ENCODE measurements around the gene PSD4. TPM values are rescaled to one million over a fixed set of nuclear protein-coding genes. Genes with fewer than 3 reads are reported as not detected.

PSD4 gene
- polyA plus RNA-seq, 1 of the 3 experiments (the other 2 are of a cell fraction), result 0.35 TPM

DNA sequence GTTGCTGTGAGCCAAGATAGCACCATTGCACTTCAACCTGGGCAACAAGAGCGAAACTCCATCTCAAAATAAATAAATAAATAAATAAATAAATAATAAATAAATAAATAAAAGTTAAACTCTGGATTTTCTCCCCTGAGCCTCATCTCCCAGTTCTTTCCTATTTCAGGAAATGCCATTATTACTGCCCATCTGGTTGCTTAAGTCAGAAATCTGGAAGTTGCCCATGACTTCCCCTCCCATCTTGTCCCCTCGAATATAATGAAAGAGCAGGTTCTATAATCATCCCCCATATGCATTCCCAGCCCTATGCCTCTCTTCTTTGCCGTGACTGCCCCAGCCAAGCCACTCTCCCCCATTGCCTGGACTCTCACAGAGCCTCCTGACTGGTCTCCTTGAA is 4.2 kb upstream of the PSD4 start:
- Histone ChIP-seq H3K36me3 (replicated peaks in 1 of 2; ENCODE audit: control insufficient read depth in 1 of 2, insufficient read depth in 2 of 2, low read length in 1 of 2) (no peaks in the 10 kb centered on the region), H3F3A (replicated peaks; ENCODE audit: insufficient read depth) (no peaks in the 10 kb centered on the region), H3K4me3 (ENCODE audit: low read depth in 2 of 2, low read length in 1 of 2) (no peak overlapping the region), H3K4me1 (ENCODE audit: control insufficient read depth in 1 of 2, insufficient read depth in 2 of 2, low read depth in 1 of 2, low read length in 1 of 2) (no peaks in the 10 kb centered on the region), H3K9me2 (no peaks in the 10 kb centered on the region), H4K20me1 (ENCODE audit: insufficient read depth) (no peaks in the 10 kb centered on the region), H3K27me3 (ENCODE audit: insufficient read depth) (peaks cover 1% of the 10 kb centered on the region; the same call in 1 of the 2 replicates), H3K9me3 (no peaks in the 10 kb centered on the region), H3K9ac (no peak overlapping the region), H2AFZ (ENCODE audit: low read depth) (no peak overlapping the region), H3K79me2 (ENCODE audit: insufficient read depth) (no peaks in the 10 kb centered on the region), H3K4me2 (no peak overlapping the region), H3K27ac (ENCODE audit: low read depth in 2 of 2, low read length in 1 of 2) (no peak overlapping the region)
- ChIA-PET POLR2A (no interaction called here), CTCF (no interaction called here)
- no peak for TF ChIP-seq CHD2 (IDR thresholded peaks at IDR 0.05; ENCODE audit: low read length, partially characterized antibody)
- no peak for DNase-seq
- WGBS (ENCODE audit: low lambda C conversion rate), result 35% methylated on average over 3 of the region's 3 CpGs

DNA sequence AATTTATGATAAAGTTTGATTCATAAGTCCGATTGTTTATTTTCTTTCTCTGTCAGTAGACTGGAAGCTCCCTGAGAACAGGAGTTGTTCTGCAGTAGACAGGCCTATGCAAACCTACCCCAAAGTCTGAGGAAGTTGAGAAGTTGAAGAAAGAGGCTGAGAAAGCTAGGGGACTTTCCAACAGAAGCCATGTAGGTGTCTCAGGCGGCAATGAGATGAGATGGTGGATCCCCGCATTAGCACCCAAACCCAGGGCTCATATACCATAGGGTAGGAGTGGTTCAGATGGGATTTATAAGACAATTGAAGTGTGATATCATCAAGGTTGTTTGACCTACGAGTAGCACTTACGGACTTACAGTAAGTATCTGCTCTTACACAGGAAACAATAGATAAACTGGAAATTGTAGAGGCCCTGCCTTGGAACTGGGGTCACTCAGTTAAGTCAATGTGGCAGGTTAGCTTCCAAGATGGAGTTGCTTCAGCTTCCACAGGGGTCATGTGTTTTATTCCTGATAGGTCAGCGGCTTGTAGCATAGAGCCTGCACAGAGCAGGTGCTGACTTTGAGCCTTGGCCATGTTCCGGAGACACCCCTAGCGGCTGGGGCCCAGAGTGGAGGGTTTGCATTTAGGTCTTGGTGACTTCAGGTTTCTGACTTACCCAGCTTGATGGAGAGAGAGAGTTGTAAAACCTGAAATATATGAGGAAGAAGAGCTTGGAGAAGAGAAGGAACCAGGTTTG is 2.3 kb upstream of the PSD4 start:
- 53% methylated on average over 8 of the region's 8 CpGs for WGBS (ENCODE audit: low lambda C conversion rate)
- Histone ChIP-seq H3K9ac (no peak overlapping the region), H3K36me3 (replicated peaks in 1 of 2; ENCODE audit: control insufficient read depth in 1 of 2, insufficient read depth in 2 of 2, low read length in 1 of 2) (no peaks in the 10 kb centered on the region), H3K4me2 (no peak overlapping the region), H3K4me3 (ENCODE audit: low read depth in 2 of 2, low read length in 1 of 2) (no peak overlapping the region), H3K27ac (ENCODE audit: low read depth in 2 of 2, low read length in 1 of 2) (no peak overlapping the region), H3K9me2 (no peaks in the 10 kb centered on the region), H3K4me1 (ENCODE audit: control insufficient read depth in 1 of 2, insufficient read depth in 2 of 2, low read depth in 1 of 2, low read length in 1 of 2) (no peaks in the 10 kb centered on the region), H3F3A (replicated peaks; ENCODE audit: insufficient read depth) (no peaks in the 10 kb centered on the region), H3K79me2 (ENCODE audit: insufficient read depth) (no peaks in the 10 kb centered on the region), H4K20me1 (ENCODE audit: insufficient read depth) (no peaks in the 10 kb centered on the region), H2AFZ (ENCODE audit: low read depth) (no peak overlapping the region), H3K27me3 (ENCODE audit: insufficient read depth) (peaks cover 4% of the 10 kb centered on the region; the same call in 1 of the 2 replicates), H3K9me3 (no peaks in the 10 kb centered on the region)
- ChIA-PET CTCF (interaction anchor here (1.1 to 1.8 kb wide), 5 partner anchors 27 to 219 kb away, joined by 3 to 4 read pairs (median 4); no protein-coding TSS in a partner anchor), POLR2A (no interaction called here)
- TF ChIP-seq RFX5 (IDR thresholded peaks at IDR 0.05; ENCODE audit: low read length), result no peak
- no peak for TF ChIP-seq FOXM1 (IDR thresholded peaks at IDR 0.05; ENCODE audit: low read depth)
- no peak for TF ChIP-seq FOSL2 (IDR thresholded peaks at IDR 0.05; ENCODE audit: borderline replicate concordance, low read depth)
- TF ChIP-seq, protein P1, sequence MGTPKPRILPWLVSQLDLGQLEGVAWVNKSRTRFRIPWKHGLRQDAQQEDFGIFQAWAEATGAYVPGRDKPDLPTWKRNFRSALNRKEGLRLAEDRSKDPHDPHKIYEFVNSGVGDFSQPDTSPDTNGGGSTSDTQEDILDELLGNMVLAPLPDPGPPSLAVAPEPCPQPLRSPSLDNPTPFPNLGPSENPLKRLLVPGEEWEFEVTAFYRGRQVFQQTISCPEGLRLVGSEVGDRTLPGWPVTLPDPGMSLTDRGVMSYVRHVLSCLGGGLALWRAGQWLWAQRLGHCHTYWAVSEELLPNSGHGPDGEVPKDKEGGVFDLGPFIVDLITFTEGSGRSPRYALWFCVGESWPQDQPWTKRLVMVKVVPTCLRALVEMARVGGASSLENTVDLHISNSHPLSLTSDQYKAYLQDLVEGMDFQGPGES (IDR thresholded peaks at IDR 0.05; ENCODE audit: low read depth, low read length), result no peak
- TF ChIP-seq FOXJ3 (CRISPR knock-in tag; IDR thresholded peaks at IDR 0.05), result no peak
- TF ChIP-seq, protein P2, sequence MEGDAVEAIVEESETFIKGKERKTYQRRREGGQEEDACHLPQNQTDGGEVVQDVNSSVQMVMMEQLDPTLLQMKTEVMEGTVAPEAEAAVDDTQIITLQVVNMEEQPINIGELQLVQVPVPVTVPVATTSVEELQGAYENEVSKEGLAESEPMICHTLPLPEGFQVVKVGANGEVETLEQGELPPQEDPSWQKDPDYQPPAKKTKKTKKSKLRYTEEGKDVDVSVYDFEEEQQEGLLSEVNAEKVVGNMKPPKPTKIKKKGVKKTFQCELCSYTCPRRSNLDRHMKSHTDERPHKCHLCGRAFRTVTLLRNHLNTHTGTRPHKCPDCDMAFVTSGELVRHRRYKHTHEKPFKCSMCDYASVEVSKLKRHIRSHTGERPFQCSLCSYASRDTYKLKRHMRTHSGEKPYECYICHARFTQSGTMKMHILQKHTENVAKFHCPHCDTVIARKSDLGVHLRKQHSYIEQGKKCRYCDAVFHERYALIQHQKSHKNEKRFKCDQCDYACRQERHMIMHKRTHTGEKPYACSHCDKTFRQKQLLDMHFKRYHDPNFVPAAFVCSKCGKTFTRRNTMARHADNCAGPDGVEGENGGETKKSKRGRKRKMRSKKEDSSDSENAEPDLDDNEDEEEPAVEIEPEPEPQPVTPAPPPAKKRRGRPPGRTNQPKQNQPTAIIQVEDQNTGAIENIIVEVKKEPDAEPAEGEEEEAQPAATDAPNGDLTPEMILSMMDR (IDR thresholded peaks at IDR 0.05), result no peak
- TF ChIP-seq, protein P3, sequence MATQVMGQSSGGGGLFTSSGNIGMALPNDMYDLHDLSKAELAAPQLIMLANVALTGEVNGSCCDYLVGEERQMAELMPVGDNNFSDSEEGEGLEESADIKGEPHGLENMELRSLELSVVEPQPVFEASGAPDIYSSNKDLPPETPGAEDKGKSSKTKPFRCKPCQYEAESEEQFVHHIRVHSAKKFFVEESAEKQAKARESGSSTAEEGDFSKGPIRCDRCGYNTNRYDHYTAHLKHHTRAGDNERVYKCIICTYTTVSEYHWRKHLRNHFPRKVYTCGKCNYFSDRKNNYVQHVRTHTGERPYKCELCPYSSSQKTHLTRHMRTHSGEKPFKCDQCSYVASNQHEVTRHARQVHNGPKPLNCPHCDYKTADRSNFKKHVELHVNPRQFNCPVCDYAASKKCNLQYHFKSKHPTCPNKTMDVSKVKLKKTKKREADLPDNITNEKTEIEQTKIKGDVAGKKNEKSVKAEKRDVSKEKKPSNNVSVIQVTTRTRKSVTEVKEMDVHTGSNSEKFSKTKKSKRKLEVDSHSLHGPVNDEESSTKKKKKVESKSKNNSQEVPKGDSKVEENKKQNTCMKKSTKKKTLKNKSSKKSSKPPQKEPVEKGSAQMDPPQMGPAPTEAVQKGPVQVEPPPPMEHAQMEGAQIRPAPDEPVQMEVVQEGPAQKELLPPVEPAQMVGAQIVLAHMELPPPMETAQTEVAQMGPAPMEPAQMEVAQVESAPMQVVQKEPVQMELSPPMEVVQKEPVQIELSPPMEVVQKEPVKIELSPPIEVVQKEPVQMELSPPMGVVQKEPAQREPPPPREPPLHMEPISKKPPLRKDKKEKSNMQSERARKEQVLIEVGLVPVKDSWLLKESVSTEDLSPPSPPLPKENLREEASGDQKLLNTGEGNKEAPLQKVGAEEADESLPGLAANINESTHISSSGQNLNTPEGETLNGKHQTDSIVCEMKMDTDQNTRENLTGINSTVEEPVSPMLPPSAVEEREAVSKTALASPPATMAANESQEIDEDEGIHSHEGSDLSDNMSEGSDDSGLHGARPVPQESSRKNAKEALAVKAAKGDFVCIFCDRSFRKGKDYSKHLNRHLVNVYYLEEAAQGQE (IDR thresholded peaks at IDR 0.05; ENCODE audit: low read depth, low read length), result no peak
- TF ChIP-seq, protein P4, sequence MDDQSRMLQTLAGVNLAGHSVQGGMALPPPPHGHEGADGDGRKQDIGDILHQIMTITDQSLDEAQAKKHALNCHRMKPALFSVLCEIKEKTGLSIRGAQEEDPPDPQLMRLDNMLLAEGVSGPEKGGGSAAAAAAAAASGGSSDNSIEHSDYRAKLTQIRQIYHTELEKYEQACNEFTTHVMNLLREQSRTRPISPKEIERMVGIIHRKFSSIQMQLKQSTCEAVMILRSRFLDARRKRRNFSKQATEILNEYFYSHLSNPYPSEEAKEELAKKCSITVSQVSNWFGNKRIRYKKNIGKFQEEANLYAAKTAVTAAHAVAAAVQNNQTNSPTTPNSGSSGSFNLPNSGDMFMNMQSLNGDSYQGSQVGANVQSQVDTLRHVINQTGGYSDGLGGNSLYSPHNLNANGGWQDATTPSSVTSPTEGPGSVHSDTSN (IDR thresholded peaks at IDR 0.05), result no peak
- no peak for TF ChIP-seq ELF1 (IDR thresholded peaks at IDR 0.05)
- no peak for TF ChIP-seq MXI1 (IDR thresholded peaks at IDR 0.05; ENCODE audit: low read depth, low read length)
- TF ChIP-seq TAF1 (IDR thresholded peaks at IDR 0.05; ENCODE audit: borderline replicate concordance, low read depth, low read length), result no peak
- no peak for DNase-seq

Data from SK-N-SH (cell line).